Effector memory CD8-positive, alpha-beta T cell (primary cell): ENCODE measurements around the gene PCDHA5.
"Not testable (repeated sequence)": the region's sequence is repeated elsewhere in the genome, so short reads cannot be mapped to it uniquely, and the experiment has no call there.

ENCODE experiments used
- ATAC-seq: fragments of 150-1000 bp; cut with Tn5 transposase; replicated peaks from 2 replicates; pipeline ENCODE4 v1.10.0; 2021; ENCODE audit warnings: mild to moderate bottlenecking, moderate library complexity
- DNase-seq, 3 experiments: peaks; one replicate each; pipeline ENCODE4 v3.0.0; 2021
- H3K27ac Mint-ChIP-seq, 2 donors: one replicate each; pipeline ENCODE4 v1.8.0; 2022; ENCODE audit warnings: mild to moderate bottlenecking in 2 of 2, mixed read lengths in 2 of 2, moderate library complexity in 2 of 2
- H3K27me3 Mint-ChIP-seq, 2 donors: one replicate each; pipeline ENCODE4 v1.8.0; 2022; ENCODE audit warnings: mixed read lengths in 2 of 2
- H3K36me3 Mint-ChIP-seq: one replicate; pipeline ENCODE4 v1.8.0; 2022; ENCODE audit warnings: mild to moderate bottlenecking, moderate library complexity, mixed read lengths; ENCODE audit not compliant: insufficient read depth
- H3K4me1 Mint-ChIP-seq, 2 donors: one replicate each; pipeline ENCODE4 v1.8.0; 2022; ENCODE audit warnings: low read depth in 2 of 2, mixed read lengths in 2 of 2
- H3K4me3 Mint-ChIP-seq, 2 donors: one replicate each; pipeline ENCODE4 v1.8.0; 2022; ENCODE audit warnings: mild to moderate bottlenecking in 2 of 2, mixed read lengths in 2 of 2, moderate library complexity in 2 of 2
- H3K9me3 Mint-ChIP-seq, 2 donors: one replicate each; pipeline ENCODE4 v1.8.0; 2022; ENCODE audit warnings: mixed read lengths in 2 of 2

The PCDHA5 gene

GRCh38 chr5:140802381-140802780 lies 19.0 kb upstream of the PCDHA5 start:
- not testable (repeated sequence) for H3K4me3 Mint-ChIP-seq, H3K36me3 Mint-ChIP-seq, DNase-seq, H3K4me1 Mint-ChIP-seq, H3K27ac Mint-ChIP-seq, H3K9me3 Mint-ChIP-seq, ATAC-seq
- H3K27me3 Mint-ChIP-seq = peaks cover 25 to 29% of the 10 kb centered on the region in 2 donors

DNA sequence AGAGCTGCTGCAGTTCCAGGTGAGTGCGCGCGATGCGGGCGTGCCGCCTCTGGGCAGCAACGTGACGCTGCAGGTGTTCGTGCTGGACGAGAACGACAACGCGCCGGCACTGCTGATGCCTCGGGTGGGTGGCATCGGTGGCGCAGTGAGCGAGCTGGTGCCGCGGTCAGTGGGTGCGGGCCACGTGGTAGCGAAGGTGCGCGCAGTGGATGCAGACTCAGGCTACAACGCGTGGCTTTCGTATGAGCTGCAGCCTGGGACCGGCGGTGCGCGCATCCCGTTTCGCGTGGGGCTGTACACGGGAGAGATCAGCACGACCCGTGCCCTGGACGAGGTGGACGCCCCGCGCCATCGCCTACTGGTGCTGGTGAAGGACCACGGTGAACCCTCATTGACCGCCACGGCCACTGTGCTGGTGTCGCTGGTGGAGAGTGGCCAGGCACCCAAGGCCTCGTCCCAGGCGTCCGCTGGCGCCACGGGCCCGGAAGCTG lies 18.6 kb upstream of the PCDHA5 start:
- H3K4me3 Mint-ChIP-seq = no peak overlapping the region
- DNase-seq (no peak), ATAC-seq (no peak)
- H3K4me1 Mint-ChIP-seq = no peaks in the 10 kb centered on the region
- H3K27ac Mint-ChIP-seq = no peak overlapping the region
- peaks cover 25 to 29% of the 10 kb centered on the region in 2 donors for H3K27me3 Mint-ChIP-seq
- peaks cover 3% of the 10 kb centered on the region for H3K36me3 Mint-ChIP-seq
- peaks cover 0 to 6% of the 10 kb centered on the region in 2 donors for H3K9me3 Mint-ChIP-seq

GRCh38 chr5:140806834-140807775 lies 14.3 kb upstream of the PCDHA5 start, which contains the start of gene PCDHA4:
Gene PCDHA4 (plus strand): TSS chr5:140807068.
- Mint-ChIP-seq H3K4me3 (no peak within 1 kb of the TSS), H3K36me3 (peaks cover 3% of the 10 kb centered on the region), H3K27ac (no peak within 1 kb of the TSS), H3K9me3 (peaks cover 0 to 6% of the 10 kb centered on the region in 2 donors), H3K27me3 (peaks cover 22 to 25% of the 10 kb centered on the region in 2 donors), H3K4me1 (no peaks in the 10 kb centered on the region)
- ATAC-seq = no peak
- DNase-seq = no peak

GRCh38 chr5:140808241-140808888 lies 13.0 kb upstream of the PCDHA5 start:
- H3K27ac Mint-ChIP-seq, H3K4me1 Mint-ChIP-seq, DNase-seq, H3K4me3 Mint-ChIP-seq, H3K9me3 Mint-ChIP-seq, H3K36me3 Mint-ChIP-seq, ATAC-seq: not testable (repeated sequence)
- H3K27me3 Mint-ChIP-seq = peaks cover 25 to 26% of the 10 kb centered on the region in 2 donors

DNA sequence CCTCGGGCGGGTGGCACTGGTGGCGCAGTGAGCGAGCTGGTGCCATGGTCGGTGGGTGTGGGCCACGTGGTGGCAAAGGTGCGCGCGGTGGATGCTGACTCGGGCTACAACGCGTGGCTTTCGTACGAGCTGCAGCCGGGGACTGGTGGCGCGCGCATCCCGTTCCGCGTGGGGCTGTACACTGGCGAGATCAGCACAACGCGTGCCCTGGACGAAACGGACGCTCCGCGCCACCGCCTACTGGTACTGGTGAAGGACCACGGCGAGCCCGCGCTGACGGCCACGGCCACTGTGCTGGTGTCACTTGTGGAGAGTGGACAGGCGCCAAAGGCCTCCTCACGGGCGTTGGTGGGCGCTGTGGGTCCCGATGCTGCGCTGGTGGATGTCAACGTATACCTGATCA lies 12.5 kb upstream of the PCDHA5 start:
- no peak overlapping the region for H3K4me3 Mint-ChIP-seq
- peaks cover 0 to 6% of the 10 kb centered on the region in 2 donors for H3K9me3 Mint-ChIP-seq
- peaks cover 24 to 25% of the 10 kb centered on the region in 2 donors for H3K27me3 Mint-ChIP-seq
- H3K4me1 Mint-ChIP-seq = no peaks in the 10 kb centered on the region
- no peak overlapping the region for H3K27ac Mint-ChIP-seq
- DNase-seq (no peak), ATAC-seq (no peak)
- peaks cover 3% of the 10 kb centered on the region for H3K36me3 Mint-ChIP-seq

- no peak overlapping the region for H3K4me3 Mint-ChIP-seq
- DNase-seq (no peak), ATAC-seq (no peak)
- H3K27ac Mint-ChIP-seq = no peak overlapping the region
- no peaks in the 10 kb centered on the region for H3K9me3 Mint-ChIP-seq
- H3K36me3 Mint-ChIP-seq = no peaks in the 10 kb centered on the region
- H3K27me3 Mint-ChIP-seq = peaks cover 14 to 24% of the 10 kb centered on the region in 2 donors
- H3K4me1 Mint-ChIP-seq = no peaks in the 10 kb centered on the region
Observed at GRCh38 chr5:140822281-140822629, 842 bp downstream of the PCDHA5 start.

DNA sequence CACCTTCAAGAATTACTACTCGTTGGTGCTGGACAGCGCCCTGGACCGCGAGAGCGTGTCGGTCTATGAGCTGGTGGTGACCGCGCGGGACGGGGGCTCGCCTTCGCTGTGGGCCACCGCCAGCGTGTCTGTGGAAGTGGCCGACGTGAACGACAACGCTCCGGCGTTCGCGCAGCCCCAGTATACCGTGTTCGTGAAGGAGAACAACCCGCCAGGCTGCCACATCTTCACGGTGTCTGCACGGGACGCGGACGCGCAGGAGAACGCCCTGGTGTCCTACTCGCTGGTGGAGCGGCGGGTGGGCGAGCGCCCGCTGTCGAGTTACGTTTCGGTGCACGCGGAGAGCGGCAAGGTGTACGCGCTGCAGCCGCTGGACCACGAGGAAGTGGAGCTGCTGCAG lies 1.6 kb downstream of the PCDHA5 start:
- H3K9me3 Mint-ChIP-seq, DNase-seq, ATAC-seq, H3K4me3 Mint-ChIP-seq, H3K4me1 Mint-ChIP-seq, H3K36me3 Mint-ChIP-seq, H3K27ac Mint-ChIP-seq: not testable (repeated sequence)
- peaks cover 15 to 24% of the 10 kb centered on the region in 2 donors for H3K27me3 Mint-ChIP-seq

- Mint-ChIP-seq H3K4me1 (no peaks in the 10 kb centered on the region), H3K27me3 (peaks cover 15 to 19% of the 10 kb centered on the region in 2 donors), H3K4me3 (no peak overlapping the region), H3K36me3 (no peaks in the 10 kb centered on the region), H3K27ac (no peak overlapping the region), H3K9me3 (no peaks in the 10 kb centered on the region)
- no peak for ATAC-seq
- no peak for DNase-seq
Observed at GRCh38 chr5:140823475-140823874, 2.1 kb downstream of the PCDHA5 start.

DNA sequence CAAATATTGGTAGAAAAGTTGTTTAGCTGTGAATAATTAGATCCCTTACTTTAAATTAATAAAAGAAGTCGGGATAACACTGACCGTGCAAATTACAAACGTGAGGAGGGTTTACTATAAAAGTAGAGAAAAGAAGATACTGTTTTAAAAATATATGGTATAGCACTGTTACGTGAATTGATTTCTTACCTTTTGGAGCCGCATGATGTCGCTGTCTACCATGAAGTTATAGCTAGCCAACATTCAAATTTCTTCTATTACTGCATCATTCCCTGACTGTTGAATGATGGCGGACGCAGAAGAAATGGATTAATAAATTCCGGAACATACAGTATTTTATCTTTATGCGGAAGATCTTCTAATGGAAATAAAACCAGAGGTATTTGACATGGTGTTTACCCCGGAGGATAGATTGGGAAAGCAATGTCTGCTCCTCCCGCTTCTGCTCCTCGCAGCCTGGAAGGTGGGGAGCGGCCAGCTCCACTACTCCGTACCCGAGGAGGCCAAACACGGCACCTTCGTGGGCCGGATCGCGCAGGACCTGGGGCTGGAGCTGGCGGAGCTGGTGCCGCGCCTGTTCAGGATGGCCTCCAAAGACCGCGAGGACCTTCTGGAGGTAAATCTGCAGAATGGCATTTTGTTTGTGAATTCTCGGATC lies 6.4 kb downstream of the PCDHA5 start, which contains the start of gene PCDHA6:
TSS of gene PCDHA6 (plus strand) at position 257 of the 658 bp plus-strand sequence. CDS start at position 389, 132 bp downstream.
- Mint-ChIP-seq H3K4me3 (no peak within 1 kb of the TSS), H3K27ac (no peak within 1 kb of the TSS), H3K27me3 (peaks cover 20 to 26% of the 10 kb centered on the region in 2 donors), H3K9me3 (no peaks in the 10 kb centered on the region), H3K36me3 (no peaks in the 10 kb centered on the region), H3K4me1 (no peaks in the 10 kb centered on the region)
- ATAC-seq = no peak
- no peak for DNase-seq

DNA sequence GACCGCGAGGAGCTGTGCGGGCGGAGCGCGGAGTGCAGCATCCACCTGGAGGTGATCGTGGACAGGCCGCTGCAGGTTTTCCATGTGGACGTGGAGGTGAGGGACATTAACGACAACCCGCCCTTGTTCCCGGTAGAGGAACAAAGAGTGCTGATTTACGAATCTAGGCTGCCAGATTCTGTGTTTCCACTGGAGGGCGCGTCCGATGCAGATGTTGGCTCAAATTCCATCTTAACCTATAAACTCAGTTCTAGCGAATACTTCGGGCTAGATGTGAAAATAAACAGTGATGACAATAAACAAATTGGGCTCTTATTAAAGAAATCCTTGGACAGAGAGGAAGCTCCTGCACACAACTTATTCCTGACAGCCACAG lies 6.9 kb downstream of the PCDHA5 start:
- H3K27me3 Mint-ChIP-seq = peaks cover 24 to 31% of the 10 kb centered on the region in 2 donors
- H3K4me3 Mint-ChIP-seq = no peak overlapping the region
- H3K36me3 Mint-ChIP-seq = no peaks in the 10 kb centered on the region
- no peak overlapping the region for H3K27ac Mint-ChIP-seq
- no peak for DNase-seq
- H3K9me3 Mint-ChIP-seq = no peaks in the 10 kb centered on the region
- no peak for ATAC-seq
- H3K4me1 Mint-ChIP-seq = no peaks in the 10 kb centered on the region

GRCh38 chr5:140829511-140830501 lies 8.4 kb downstream of the PCDHA5 start:
- not testable (repeated sequence) for H3K4me1 Mint-ChIP-seq, DNase-seq, H3K4me3 Mint-ChIP-seq, H3K36me3 Mint-ChIP-seq, ATAC-seq, H3K27ac Mint-ChIP-seq, H3K9me3 Mint-ChIP-seq
- peaks cover 24 to 43% of the 10 kb centered on the region in 2 donors for H3K27me3 Mint-ChIP-seq

GRCh38 chr5:140833993-140834392 lies 12.6 kb downstream of the PCDHA5 start, which contains the start of gene PCDHA7:
Gene PCDHA7 (plus strand): TSS chr5:140834269. CDS start chr5:140834384, 115 bp downstream.
- Mint-ChIP-seq H3K9me3 (no peaks in the 10 kb centered on the region), H3K4me3 (no peak within 1 kb of the TSS), H3K4me1 (no peaks in the 10 kb centered on the region), H3K36me3 (no peaks in the 10 kb centered on the region), H3K27ac (no peak within 1 kb of the TSS), H3K27me3 (peaks cover 15 to 24% of the 10 kb centered on the region in 2 donors)
- ATAC-seq (no peak), DNase-seq (no peak)
